ENCODE results near the gene KIR3DL3.
"Not testable (repeated sequence)": the region's sequence is repeated elsewhere in the genome, so short reads cannot be mapped to it uniquely, and the experiment has no call there.

Gene KIR3DL3

DNA sequence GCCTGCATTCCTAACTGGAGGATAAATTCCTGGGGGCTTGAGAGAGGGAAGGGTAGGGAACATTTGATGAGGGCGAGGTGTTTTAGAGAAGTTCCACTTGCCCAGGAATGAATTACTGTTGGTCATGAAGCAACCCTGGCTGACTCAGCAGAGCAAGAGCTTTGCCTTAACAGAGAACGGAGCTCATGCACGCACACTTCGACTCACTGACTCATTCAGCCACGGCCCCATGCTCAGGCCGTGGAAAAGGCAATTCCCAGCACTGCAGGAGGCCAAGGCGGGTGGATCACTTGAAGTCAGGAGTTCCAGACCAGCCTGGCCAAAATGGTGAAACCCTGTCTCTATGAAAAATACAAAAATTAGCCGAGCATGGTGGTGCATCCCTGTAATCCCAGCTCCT, 40.0 kb downstream of the KIR3DL3 start:
- H3K9ac ChIP-seq (ENCODE audit: low read depth, low read length); H3K27ac ChIP-seq (ENCODE audit: low read depth, low read length); H3K36me3 ChIP-seq (ENCODE audit: control insufficient read depth, insufficient read depth, low read length); H3K4me3 ChIP-seq (ENCODE audit: low read depth, low read length); H3K4me1 ChIP-seq (ENCODE audit: control insufficient read depth, insufficient read depth, low read length); H3K27me3 ChIP-seq (ENCODE audit: control insufficient read depth, insufficient read depth, low read length); H3K9me3 ChIP-seq (ENCODE audit: control insufficient read depth, insufficient read depth, low read length): not testable (repeated sequence)

DNA sequence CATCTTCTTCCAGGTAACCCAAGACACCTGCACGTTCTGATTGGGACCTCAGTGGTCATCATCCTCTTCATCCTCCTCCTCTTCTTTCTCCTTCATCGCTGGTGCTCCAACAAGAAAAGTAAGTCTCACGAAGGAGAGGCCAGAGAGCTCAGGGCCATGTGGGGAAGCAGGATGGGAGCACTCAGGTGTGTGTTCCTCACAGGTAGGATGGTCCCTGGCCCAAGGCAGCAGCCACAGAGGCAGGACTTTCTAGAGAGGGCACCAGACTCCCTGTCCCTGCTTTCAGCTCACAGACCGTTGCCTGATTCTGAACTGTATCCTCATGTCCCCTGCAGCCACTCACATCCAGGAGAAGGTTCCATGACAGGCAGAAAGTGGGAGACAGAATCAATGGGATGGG, 42.2 kb downstream of the KIR3DL3 start:
- H3K4me1 ChIP-seq (ENCODE audit: control insufficient read depth, insufficient read depth, low read length); H3K4me3 ChIP-seq (ENCODE audit: low read depth, low read length); H3K27ac ChIP-seq (ENCODE audit: low read depth, low read length); H3K9ac ChIP-seq (ENCODE audit: low read depth, low read length); H3K27me3 ChIP-seq (ENCODE audit: control insufficient read depth, insufficient read depth, low read length); H3K36me3 ChIP-seq (ENCODE audit: control insufficient read depth, insufficient read depth, low read length): not testable (repeated sequence)
- H3K9me3 ChIP-seq (ENCODE audit: control insufficient read depth, insufficient read depth, low read length) = peaks cover 13% of the 10 kb centered on the region

DNA sequence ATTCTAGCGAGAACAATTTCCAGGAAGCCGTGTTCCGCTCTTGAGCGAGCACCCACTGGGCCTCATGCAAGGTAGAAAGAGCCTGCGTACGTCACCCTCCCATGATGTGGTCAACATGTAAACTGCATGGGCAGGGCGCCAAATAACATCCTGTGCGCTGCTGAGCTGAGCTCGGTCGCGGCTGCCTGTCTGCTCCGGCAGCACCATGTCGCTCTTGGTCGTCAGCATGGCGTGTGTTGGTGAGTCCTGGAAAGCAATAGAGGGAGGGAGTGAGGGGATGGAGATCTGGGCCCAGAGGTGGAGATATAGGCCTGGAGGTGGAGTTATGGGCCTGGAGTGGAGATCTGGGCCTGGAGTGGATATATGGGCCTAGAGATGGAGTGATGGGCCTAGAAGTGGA, 45.4 kb downstream of the KIR3DL3 start, which contains the start of gene KIR2DL1:
Gene KIR2DL1, plus strand, starts transcription at position 148 of the 400 bp plus-strand sequence. Its CDS starts 58 bp downstream, at position 206.
- not testable (repeated sequence) for H3K27ac ChIP-seq (ENCODE audit: low read depth, low read length); H3K9ac ChIP-seq (ENCODE audit: low read depth, low read length); H3K4me3 ChIP-seq (ENCODE audit: low read depth, low read length); H3K4me1 ChIP-seq (ENCODE audit: control insufficient read depth, insufficient read depth, low read length); H3K27me3 ChIP-seq (ENCODE audit: control insufficient read depth, insufficient read depth, low read length); H3K36me3 ChIP-seq (ENCODE audit: control insufficient read depth, insufficient read depth, low read length)
- H3K9me3 ChIP-seq (ENCODE audit: control insufficient read depth, insufficient read depth, low read length) = peaks cover 18% of the 10 kb centered on the region

DNA sequence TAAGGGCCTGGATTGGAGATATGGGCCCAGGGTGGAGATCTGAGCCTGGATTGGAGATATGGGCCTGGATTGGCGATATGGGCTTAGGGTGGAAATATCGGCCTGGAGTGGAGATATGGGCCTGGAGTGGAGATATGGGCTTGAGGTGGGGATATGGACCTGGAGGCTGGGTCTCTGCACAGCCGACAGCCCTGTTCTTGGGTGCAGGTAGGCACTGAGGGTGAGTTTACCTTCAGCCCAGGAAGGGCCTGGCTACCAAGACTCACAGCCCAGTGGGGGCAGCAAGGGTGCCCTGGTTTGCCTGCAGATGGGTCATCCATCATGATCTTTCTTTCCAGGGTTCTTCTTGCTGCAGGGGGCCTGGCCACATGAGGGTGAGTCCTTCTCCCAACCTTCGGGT, 46.3 kb downstream of the KIR3DL3 start:
- H3K4me3 ChIP-seq (ENCODE audit: low read depth, low read length); H3K27me3 ChIP-seq (ENCODE audit: control insufficient read depth, insufficient read depth, low read length); H3K27ac ChIP-seq (ENCODE audit: low read depth, low read length); H3K36me3 ChIP-seq (ENCODE audit: control insufficient read depth, insufficient read depth, low read length); H3K4me1 ChIP-seq (ENCODE audit: control insufficient read depth, insufficient read depth, low read length); H3K9ac ChIP-seq (ENCODE audit: low read depth, low read length): not testable (repeated sequence)
- H3K9me3 ChIP-seq (ENCODE audit: control insufficient read depth, insufficient read depth, low read length) = peaks cover 13% of the 10 kb centered on the region; the same call in 1 of the 2 replicates

DNA sequence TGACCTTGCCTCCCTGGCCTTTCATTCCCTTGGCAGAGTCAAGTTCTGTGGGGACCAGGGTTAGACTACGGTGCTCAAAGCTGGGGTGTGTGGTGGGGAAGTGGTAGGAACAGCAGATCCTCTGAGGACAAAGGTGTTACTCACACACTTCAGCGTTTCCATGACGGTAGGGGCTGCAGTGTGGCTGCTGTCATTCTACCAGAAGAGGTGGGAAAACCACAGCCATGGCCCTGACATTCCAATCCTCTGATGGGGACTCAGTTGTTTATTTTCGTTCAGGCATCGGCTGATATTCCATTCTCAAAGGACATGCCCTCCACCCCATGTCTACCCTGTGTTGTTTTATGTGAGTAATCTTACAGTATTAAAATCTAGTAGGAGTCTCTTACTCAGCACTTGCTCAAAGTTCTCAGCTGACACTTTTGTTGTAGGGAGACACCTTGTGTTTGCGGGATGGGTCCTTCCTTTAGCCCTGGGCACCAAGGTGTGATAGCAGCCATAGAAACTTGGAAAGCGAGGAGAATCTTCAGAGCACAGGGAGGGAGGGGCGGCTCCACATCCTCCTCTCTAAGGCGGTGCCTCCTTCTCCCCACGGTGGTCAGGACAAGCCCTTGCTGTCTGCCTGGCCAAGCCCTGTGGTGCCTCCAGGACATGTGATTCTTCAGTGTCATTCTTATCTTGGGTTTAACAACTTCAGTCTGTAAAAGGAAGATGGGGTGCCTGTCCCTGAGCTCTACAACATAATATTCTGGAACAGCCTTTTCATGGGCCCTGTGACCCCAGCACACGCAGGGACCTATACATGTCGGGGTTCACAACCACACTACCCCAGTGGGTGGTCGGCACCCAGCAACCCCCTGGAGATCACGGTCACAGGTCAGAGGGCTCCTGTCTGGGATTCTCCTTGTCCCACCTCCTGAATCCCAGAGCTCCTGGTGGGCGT, 47.0 kb downstream of the KIR3DL3 start:
- peaks cover 13% of the 10 kb centered on the region; the same call in 1 of the 2 replicates for H3K9me3 ChIP-seq (ENCODE audit: control insufficient read depth, insufficient read depth, low read length)
- H3K36me3 ChIP-seq (ENCODE audit: control insufficient read depth, insufficient read depth, low read length); H3K27ac ChIP-seq (ENCODE audit: low read depth, low read length); H3K4me3 ChIP-seq (ENCODE audit: low read depth, low read length); H3K27me3 ChIP-seq (ENCODE audit: control insufficient read depth, insufficient read depth, low read length); H3K9ac ChIP-seq (ENCODE audit: low read depth, low read length); H3K4me1 ChIP-seq (ENCODE audit: control insufficient read depth, insufficient read depth, low read length): not testable (repeated sequence)

DNA sequence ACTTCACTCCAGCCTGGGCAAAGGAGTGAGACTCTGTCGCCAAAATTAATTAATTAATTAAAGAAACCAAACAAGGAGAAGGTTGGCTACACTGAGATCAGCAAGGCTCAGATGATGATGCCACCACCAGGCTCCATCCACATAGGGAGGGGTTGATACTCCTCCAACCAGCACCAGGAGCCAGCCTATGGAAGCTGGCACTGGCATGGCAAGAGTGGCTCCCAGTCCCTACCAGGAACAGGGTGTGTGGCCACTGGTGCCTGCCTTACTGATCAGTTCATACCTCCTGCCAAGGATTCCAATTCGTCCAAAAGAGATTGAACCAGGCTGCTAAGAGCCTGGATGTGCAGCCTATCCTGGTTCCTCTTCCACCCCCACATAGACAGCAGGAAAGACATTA, 48.4 kb downstream of the KIR3DL3 start:
- H3K27me3 ChIP-seq (ENCODE audit: control insufficient read depth, insufficient read depth, low read length); H3K36me3 ChIP-seq (ENCODE audit: control insufficient read depth, insufficient read depth, low read length): not testable (repeated sequence)
- H3K9me3 ChIP-seq (ENCODE audit: control insufficient read depth, insufficient read depth, low read length) = peaks cover 13% of the 10 kb centered on the region; the same call in 1 of the 2 replicates

DNA sequence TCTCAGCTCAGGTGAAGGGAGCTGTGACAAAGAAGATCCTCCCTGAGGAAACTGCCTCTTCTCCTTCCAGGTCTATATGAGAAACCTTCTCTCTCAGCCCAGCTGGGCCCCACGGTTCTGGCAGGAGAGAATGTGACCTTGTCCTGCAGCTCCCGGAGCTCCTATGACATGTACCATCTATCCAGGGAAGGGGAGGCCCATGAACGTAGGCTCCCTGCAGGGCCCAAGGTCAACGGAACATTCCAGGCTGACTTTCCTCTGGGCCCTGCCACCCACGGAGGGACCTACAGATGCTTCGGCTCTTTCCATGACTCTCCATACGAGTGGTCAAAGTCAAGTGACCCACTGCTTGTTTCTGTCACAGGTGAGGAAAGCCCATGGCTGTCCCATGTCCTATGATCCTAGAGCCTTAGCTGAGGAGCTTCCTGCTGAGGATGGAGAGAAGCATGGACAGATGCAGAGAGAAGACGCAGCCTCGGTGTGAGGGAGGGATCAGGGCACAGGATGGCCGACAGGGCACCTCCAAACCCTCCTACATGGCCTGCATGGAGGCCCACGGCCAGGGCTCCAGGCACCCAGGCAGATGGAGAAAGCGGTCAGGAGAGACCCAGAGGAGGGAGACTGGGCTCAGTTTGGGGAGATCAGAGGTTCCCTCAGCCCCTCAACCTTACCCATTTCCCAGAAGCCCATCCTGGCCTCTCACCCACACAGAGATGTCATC, 51.0 kb downstream of the KIR3DL3 start:
- not testable (repeated sequence) for H3K4me1 ChIP-seq (ENCODE audit: control insufficient read depth, insufficient read depth, low read length); H3K4me3 ChIP-seq (ENCODE audit: low read depth, low read length); H3K27me3 ChIP-seq (ENCODE audit: control insufficient read depth, insufficient read depth, low read length); H3K9ac ChIP-seq (ENCODE audit: low read depth, low read length); H3K36me3 ChIP-seq (ENCODE audit: control insufficient read depth, insufficient read depth, low read length); H3K9me3 ChIP-seq (ENCODE audit: control insufficient read depth, insufficient read depth, low read length); H3K27ac ChIP-seq (ENCODE audit: low read depth, low read length)

More for the DNA sequence above, 48.4 kb downstream of the KIR3DL3 start:
- H3K9ac ChIP-seq (ENCODE audit: low read depth, low read length); H3K27ac ChIP-seq (ENCODE audit: low read depth, low read length); H3K4me3 ChIP-seq (ENCODE audit: low read depth, low read length); H3K4me1 ChIP-seq (ENCODE audit: control insufficient read depth, insufficient read depth, low read length): not testable (repeated sequence)

DNA sequence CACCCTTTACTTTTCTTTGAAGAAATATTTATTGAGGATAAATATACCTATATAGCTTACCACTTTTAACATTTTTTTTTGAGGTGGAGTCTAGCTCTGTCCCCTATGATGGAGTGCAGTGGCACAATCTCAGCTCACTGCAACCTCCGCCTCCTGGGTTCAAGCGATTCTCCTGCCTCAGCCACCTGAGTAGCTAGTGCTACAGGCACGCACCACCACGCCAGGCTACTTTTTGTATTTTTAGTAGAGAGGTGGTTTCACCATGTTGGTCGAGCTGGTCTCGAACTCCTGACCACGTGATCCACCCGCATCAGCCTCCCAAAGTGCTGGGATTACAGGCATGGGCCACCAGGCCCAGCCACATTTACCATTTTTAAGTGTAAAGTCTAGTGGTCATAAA, 51.6 kb downstream of the KIR3DL3 start:
- H3K27ac ChIP-seq (ENCODE audit: low read depth, low read length); H3K9me3 ChIP-seq (ENCODE audit: control insufficient read depth, insufficient read depth, low read length); H3K36me3 ChIP-seq (ENCODE audit: control insufficient read depth, insufficient read depth, low read length); H3K4me3 ChIP-seq (ENCODE audit: low read depth, low read length); H3K4me1 ChIP-seq (ENCODE audit: control insufficient read depth, insufficient read depth, low read length); H3K9ac ChIP-seq (ENCODE audit: low read depth, low read length); H3K27me3 ChIP-seq (ENCODE audit: control insufficient read depth, insufficient read depth, low read length): not testable (repeated sequence)

DNA sequence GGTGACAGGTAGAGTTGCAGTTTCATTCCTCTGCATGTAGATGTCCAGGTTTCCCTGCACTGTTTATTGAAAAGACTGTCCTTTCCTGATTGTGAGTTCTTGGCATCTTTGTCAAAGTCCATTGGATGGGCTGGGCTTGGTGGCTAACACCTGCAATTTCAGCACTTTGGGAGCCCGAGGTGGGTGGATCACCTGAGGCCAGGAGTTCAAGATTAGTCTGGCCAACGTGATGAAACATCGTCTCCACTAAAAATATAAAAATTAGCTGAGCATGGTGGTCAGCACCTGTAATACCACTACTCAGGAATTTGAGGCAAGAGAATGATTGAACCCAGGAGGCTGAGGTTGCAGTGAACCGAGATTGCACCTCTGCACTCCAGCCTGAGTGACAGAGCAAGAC, 53.6 kb downstream of the KIR3DL3 start:
- not testable (repeated sequence) for H3K9ac ChIP-seq (ENCODE audit: low read depth, low read length); H3K4me3 ChIP-seq (ENCODE audit: low read depth, low read length); H3K9me3 ChIP-seq (ENCODE audit: control insufficient read depth, insufficient read depth, low read length); H3K36me3 ChIP-seq (ENCODE audit: control insufficient read depth, insufficient read depth, low read length); H3K27ac ChIP-seq (ENCODE audit: low read depth, low read length); H3K27me3 ChIP-seq (ENCODE audit: control insufficient read depth, insufficient read depth, low read length); H3K4me1 ChIP-seq (ENCODE audit: control insufficient read depth, insufficient read depth, low read length)

DNA sequence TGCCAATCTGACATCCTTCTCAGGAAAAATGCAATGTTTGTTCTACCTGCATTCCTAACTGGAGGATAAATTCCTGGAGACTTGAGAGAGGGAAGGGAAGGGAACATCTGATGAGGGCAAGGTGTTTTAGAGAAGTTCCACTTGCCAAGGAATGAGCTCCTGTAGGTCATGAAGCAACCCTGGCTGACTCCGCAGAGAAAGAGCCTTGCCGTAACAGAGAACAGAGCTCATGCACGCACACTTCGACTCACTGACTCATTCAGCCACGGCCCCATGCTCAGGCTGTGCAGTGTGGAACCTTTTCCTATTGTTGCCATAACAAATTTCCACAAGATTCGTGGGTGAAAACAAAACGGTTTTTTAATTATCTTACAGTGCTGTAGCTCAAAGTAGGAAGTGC, 54.7 kb downstream of the KIR3DL3 start:
- H3K9ac ChIP-seq (ENCODE audit: low read depth, low read length); H3K27ac ChIP-seq (ENCODE audit: low read depth, low read length); H3K4me1 ChIP-seq (ENCODE audit: control insufficient read depth, insufficient read depth, low read length); H3K27me3 ChIP-seq (ENCODE audit: control insufficient read depth, insufficient read depth, low read length); H3K36me3 ChIP-seq (ENCODE audit: control insufficient read depth, insufficient read depth, low read length); H3K4me3 ChIP-seq (ENCODE audit: low read depth, low read length); H3K9me3 ChIP-seq (ENCODE audit: control insufficient read depth, insufficient read depth, low read length): not testable (repeated sequence)

DNA sequence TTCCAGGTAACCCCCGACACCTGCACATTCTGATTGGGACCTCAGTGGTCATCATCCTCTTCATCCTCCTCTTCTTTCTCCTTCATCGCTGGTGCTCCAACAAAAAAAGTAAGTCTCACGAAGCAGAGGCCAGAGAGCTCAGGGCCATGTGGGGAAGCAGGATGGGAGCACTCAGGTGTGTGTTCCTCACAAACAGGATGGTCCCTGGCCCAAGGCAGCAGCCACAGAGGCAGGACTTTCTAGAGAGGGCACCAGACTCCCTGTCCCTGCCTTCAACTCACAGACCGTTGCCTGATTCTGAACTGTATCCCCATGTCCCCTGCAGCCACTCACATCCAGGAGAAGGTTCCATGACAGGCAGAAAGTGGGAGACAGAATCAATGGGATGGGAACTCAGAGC, 58.7 kb downstream of the KIR3DL3 start:
- H3K9ac ChIP-seq (ENCODE audit: low read depth, low read length); H3K4me1 ChIP-seq (ENCODE audit: control insufficient read depth, insufficient read depth, low read length); H3K36me3 ChIP-seq (ENCODE audit: control insufficient read depth, insufficient read depth, low read length); H3K27ac ChIP-seq (ENCODE audit: low read depth, low read length); H3K4me3 ChIP-seq (ENCODE audit: low read depth, low read length); H3K27me3 ChIP-seq (ENCODE audit: control insufficient read depth, insufficient read depth, low read length): not testable (repeated sequence)
- peaks cover 27% of the 10 kb centered on the region for H3K9me3 ChIP-seq (ENCODE audit: control insufficient read depth, insufficient read depth, low read length)

All from HUES48 (cell line).